GM18517 (cell line): ENCODE results near the gene SORBS2.

Source experiments
- ATAC-seq: cut with Tn5 transposase; IDR thresholded peaks from one replicate; pipeline ENCODE4 v1.9.1; 2021; ENCODE audit warnings: mild to moderate bottlenecking, moderate library complexity; ENCODE audit not compliant: unreplicated experiment

SORBS2 gene

GRCh38 chr4:185774845-185775680, 36.9 kb downstream of the SORBS2 start:
- no peak for ATAC-seq

- ATAC-seq: no peak
Measured at GRCh38 chr4:185774131-185774653, 37.8 kb downstream of the SORBS2 start.

GRCh38 chr4:185773419-185773818, 38.6 kb downstream of the SORBS2 start:
- ATAC-seq: no peak

GRCh38 chr4:185772391-185773093, 39.5 kb downstream of the SORBS2 start:
- ATAC-seq: no peak

- ATAC-seq: no peak
Measured at GRCh38 chr4:185771711-185772390, 40.1 kb downstream of the SORBS2 start.

- no peak for ATAC-seq
Measured at GRCh38 chr4:185767528-185767927, 44.5 kb downstream of the SORBS2 start.

GRCh38 chr4:185764876-185765275, 47.1 kb downstream of the SORBS2 start:
- no peak for ATAC-seq

GRCh38 chr4:185761352-185762235, 50.4 kb downstream of the SORBS2 start:
- ATAC-seq: no peak

GRCh38 chr4:185758807-185759206, 53.2 kb downstream of the SORBS2 start:
- ATAC-seq: no peak

- ATAC-seq: no peak
Measured at GRCh38 chr4:185755451-185755850, 56.5 kb downstream of the SORBS2 start.

- no peak for ATAC-seq
Measured at GRCh38 chr4:185754961-185755360, 57.0 kb downstream of the SORBS2 start.

GRCh38 chr4:185752872-185753271, 59.1 kb downstream of the SORBS2 start:
- no peak for ATAC-seq

GRCh38 chr4:185749858-185750257, 62.1 kb downstream of the SORBS2 start:
- no peak for ATAC-seq

GRCh38 chr4:185748901-185749390, 63.0 kb downstream of the SORBS2 start:
- no peak for ATAC-seq

GRCh38 chr4:185745891-185746290, 66.1 kb downstream of the SORBS2 start:
- no peak for ATAC-seq

- ATAC-seq: no peak
Measured at GRCh38 chr4:185744946-185745345, 67.0 kb downstream of the SORBS2 start.

GRCh38 chr4:185744488-185744862, 67.5 kb downstream of the SORBS2 start:
- ATAC-seq: no peak

- ATAC-seq: no peak
Measured at GRCh38 chr4:185743722-185744487, 68.1 kb downstream of the SORBS2 start.

- ATAC-seq: no peak
Measured at GRCh38 chr4:185742766-185743165, 69.2 kb downstream of the SORBS2 start.

- ATAC-seq: no peak
Measured at GRCh38 chr4:185741795-185742194, 70.2 kb downstream of the SORBS2 start.
